ENCODE results near the gene GLB1L2. TPM values are rescaled to one million over a fixed set of nuclear protein-coding genes. Genes with fewer than 3 reads are reported as not detected.

The GLB1L2 gene
- total and polyA plus RNA-seq, 2 of the 4 experiments (the other 2 are of a cell fraction) = under 0.01 to 0.26 TPM

DNA sequence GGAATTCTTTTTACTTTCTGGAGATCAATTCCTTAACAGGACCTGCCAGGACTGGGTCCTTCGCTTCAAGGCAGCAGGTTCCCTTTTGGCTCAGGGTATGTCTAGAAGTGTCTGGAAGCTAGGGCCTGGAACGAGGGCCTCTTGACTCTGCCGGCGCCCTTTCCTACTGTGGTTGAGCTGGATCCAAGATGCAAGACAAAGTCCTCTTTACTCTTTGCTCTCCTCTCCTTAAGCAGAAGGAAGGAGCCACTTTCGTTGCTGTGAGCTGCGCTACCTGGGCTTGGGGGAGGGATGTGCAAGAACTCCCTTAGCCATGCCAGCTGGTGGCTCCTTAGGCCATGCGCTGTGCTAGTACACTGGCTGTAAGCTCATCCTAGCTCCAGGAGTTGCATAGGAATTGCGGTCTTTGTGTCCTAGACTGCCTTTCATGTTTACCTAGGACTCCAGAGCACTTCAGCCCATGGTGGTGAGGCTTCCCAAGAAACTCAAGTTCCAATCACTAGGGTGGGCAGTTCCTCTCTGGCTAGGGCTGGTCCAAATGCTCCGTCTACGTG is 18.1 kb downstream of the GLB1L2 start:
- ChIA-PET CTCF (no interaction called here), POLR2A (ENCODE audit: unreplicated experiment) (no interaction called here)
- Histone ChIP-seq H2AK5ac (ENCODE audit: low read depth, low read length) (no peak overlapping the region), H3K18ac (ENCODE audit: low read depth, low read length) (no peak overlapping the region), H3K4me1 (ENCODE audit: control insufficient read depth, insufficient read depth, low read length) (no peaks in the 10 kb centered on the region), H3K4me3 (ENCODE audit: insufficient read depth, low read depth, low read length) (no peak overlapping the region), H2AFZ (replicated peaks; ENCODE audit: low read length, poor library complexity) (no peak overlapping the region), H3K27me3 (ENCODE audit: control insufficient read depth, insufficient read depth, low read length) (no peaks in the 10 kb centered on the region), H3K27ac (ENCODE audit: insufficient read depth, low read length) (no peak overlapping the region), H2AK9ac (replicated peaks; ENCODE audit: low read depth, low read length, poor library complexity) (no peak overlapping the region), H3K36me3 (ENCODE audit: control insufficient read depth, insufficient read depth, low read length) (no peaks in the 10 kb centered on the region), H4K8ac (ENCODE audit: low read depth in 2 of 2, low read length in 2 of 2) (no peak overlapping the region), H3K4ac (ENCODE audit: low read depth, low read length) (no peak overlapping the region), H3K4me2 (ENCODE audit: low read depth, low read length) (no peak overlapping the region), H3K23ac (ENCODE audit: low read depth, low read length) (no peak overlapping the region), H3K14ac (replicated peaks; ENCODE audit: low read depth, low read length) (no peak overlapping the region), H2BK15ac (ENCODE audit: low read depth, low read length) (no peak overlapping the region), H4K5ac (ENCODE audit: low read depth, low read length) (no peak overlapping the region), H3K79me1 (ENCODE audit: low read depth in 1 of 2, low read length in 2 of 2) (no peaks in the 10 kb centered on the region), H3K9me3 (ENCODE audit: control insufficient read depth, insufficient read depth, low read length) (peaks cover 8% of the 10 kb centered on the region; the same call in 1 of the 2 replicates), H2BK5ac (ENCODE audit: low read depth, low read length, poor library complexity, severe bottlenecking) (no peak overlapping the region), H2BK120ac (ENCODE audit: low read depth, low read length) (no peak overlapping the region), H3K9ac (ENCODE audit: low read depth, low read length) (no peak overlapping the region), H3K56ac (ENCODE audit: extremely low read depth, insufficient read depth, low read length) (no peak overlapping the region), H3K9me1 (ENCODE audit: insufficient read depth, low read length) (no peaks in the 10 kb centered on the region), H4K20me1 (ENCODE audit: insufficient read depth, low read length) (no peaks in the 10 kb centered on the region), H4K91ac (ENCODE audit: insufficient read depth, low read depth, low read length) (no peak overlapping the region), H2BK20ac (ENCODE audit: low read depth, low read length) (no peak overlapping the region)
- WGBS, 2 experiments (ENCODE audit: extremely low coverage in 2 of 2, insufficient read length in 1 of 2) = 53% methylated on average over 3 of the region's 10 CpGs; no CpG with 5 or more reads in 1 of the 2 experiments
- ATAC-seq (ENCODE audit: low read depth) = no peak
- no TSS peak for BruUV-seq (replicated peaks)
- dilution Hi-C loops (cut with HindIII; ENCODE audit: low sequenced_read_pairs, unreplicated experiment) = no loop called here
- TF ChIP-seq USF2 (IDR thresholded peaks at IDR 0.05; ENCODE audit: low read depth, low read length) = no peak
- no peak for TF ChIP-seq RFX5 (IDR thresholded peaks at IDR 0.05; ENCODE audit: low read depth, low read length)
- TF ChIP-seq SMC3 (IDR thresholded peaks at IDR 0.05; ENCODE audit: low read depth, low read length) = no peak
- no peak for TF ChIP-seq RCOR1 (IDR thresholded peaks at IDR 0.05; ENCODE audit: insufficient replicate concordance, low read length)
- TF ChIP-seq POLR2A (IDR thresholded peaks at IDR 0.05; ENCODE audit: low read depth, low read length) = no peak
- TF ChIP-seq, protein P1, sequence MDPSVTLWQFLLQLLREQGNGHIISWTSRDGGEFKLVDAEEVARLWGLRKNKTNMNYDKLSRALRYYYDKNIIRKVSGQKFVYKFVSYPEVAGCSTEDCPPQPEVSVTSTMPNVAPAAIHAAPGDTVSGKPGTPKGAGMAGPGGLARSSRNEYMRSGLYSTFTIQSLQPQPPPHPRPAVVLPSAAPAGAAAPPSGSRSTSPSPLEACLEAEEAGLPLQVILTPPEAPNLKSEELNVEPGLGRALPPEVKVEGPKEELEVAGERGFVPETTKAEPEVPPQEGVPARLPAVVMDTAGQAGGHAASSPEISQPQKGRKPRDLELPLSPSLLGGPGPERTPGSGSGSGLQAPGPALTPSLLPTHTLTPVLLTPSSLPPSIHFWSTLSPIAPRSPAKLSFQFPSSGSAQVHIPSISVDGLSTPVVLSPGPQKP (IDR thresholded peaks at IDR 0.05; ENCODE audit: borderline replicate concordance, low read depth, low read length) = no peak
- TF ChIP-seq CEBPB (IDR thresholded peaks at IDR 0.05; ENCODE audit: low read depth, low read length) = no peak
- TF ChIP-seq MAZ (IDR thresholded peaks at IDR 0.05; ENCODE audit: borderline replicate concordance, low read depth, low read length) = no peak
- TF ChIP-seq CTCF (conservative IDR thresholded peaks at IDR 0.05; ENCODE audit: low read depth, low read length) = no peak
- no peak for TF ChIP-seq MXI1 (IDR thresholded peaks at IDR 0.05; ENCODE audit: borderline replicate concordance, low read depth, low read length)
- intact Hi-C loops (cut with micrococcal nuclease) = no loop called here
- in situ Hi-C loops (cut with MboI; ENCODE audit: low sequenced_read_pairs) = no loop called here
- DNase-seq = no peak
